C4-2B (cell line): ENCODE measurements around the gene PHLPP2.
A peak's percentile ranks its signal among the peaks of the same experiment; 100 is the strongest.

Experiments used
- H3K27ac ChIP-seq: fragments of 450-650 bp; 2 replicates; pipeline ENCODE4 v1.5.1; 2017
- CTCF ChIP-seq: fragments of 450-650 bp; conservative IDR thresholded peaks from 2 replicates; pipeline ENCODE4 v1.5.1; 2017; ENCODE audit warnings: mild to moderate bottlenecking
- ZFX ChIP-seq: fragments of 450-650 bp; IDR thresholded peaks from 2 replicates; pipeline ENCODE4 v1.6.1; 2017

PHLPP2 gene

DNA sequence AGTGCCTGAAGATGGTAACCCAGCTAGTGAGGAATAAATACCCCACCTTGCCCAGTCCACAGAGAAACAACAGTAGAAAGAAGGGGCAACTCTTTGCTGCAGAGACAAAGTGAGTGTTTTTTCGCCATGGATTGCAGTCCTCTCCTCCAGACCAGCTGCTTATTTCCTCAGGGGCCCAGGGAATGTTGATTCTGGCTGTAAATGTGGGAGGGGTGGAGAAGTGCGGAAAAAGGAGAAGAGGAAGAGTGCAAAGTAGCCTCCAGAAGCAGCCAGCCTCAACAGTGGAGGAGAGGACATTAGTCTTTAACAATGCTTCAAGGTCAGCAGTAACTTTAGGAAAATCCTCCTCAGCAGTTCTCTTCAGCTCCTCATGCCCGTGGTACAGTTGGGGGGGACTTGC lies 8.1 kb upstream of the PHLPP2 start:
- no peak for TF ChIP-seq ZFX
- TF ChIP-seq CTCF = no peak
- no peak overlapping the region for H3K27ac ChIP-seq

DNA sequence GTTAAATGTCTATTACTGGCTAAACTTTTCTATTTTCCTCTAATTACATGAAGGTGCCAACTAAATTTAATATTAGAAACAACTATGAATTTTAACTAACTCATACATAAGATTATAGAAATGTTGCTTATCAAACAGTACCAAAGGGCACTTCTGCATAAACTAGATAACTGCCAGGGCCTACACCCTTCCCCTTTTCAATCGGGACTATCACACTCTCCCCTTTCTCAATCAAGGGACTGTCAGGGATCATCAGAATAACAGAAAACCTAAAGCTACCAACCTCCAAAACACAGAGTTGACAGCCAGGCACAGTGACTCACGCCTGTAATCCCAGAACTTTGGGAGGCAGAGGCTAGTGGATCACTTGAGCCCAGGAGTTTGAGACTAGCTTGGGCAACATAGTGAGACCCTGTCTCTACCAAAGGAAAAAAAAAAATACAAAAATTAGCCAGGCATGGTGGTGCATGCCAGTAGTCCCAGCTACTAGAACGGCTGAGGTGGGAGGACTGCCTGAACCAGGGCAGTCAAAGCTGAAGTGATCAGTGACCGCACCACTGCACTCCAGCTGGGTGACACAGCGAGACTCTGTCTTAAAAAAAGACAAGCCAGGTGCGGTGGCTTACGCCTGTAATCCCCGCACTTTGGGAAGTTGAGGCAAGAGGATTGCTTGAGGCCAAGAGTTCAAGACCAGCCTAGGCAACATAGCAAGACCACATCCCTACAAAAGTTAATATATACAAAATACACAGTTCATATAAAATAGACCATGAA lies 3.2 kb upstream of the PHLPP2 start:
- TF ChIP-seq CTCF (no peak), ZFX (no peak)
- H3K27ac ChIP-seq = no peak overlapping the region

DNA sequence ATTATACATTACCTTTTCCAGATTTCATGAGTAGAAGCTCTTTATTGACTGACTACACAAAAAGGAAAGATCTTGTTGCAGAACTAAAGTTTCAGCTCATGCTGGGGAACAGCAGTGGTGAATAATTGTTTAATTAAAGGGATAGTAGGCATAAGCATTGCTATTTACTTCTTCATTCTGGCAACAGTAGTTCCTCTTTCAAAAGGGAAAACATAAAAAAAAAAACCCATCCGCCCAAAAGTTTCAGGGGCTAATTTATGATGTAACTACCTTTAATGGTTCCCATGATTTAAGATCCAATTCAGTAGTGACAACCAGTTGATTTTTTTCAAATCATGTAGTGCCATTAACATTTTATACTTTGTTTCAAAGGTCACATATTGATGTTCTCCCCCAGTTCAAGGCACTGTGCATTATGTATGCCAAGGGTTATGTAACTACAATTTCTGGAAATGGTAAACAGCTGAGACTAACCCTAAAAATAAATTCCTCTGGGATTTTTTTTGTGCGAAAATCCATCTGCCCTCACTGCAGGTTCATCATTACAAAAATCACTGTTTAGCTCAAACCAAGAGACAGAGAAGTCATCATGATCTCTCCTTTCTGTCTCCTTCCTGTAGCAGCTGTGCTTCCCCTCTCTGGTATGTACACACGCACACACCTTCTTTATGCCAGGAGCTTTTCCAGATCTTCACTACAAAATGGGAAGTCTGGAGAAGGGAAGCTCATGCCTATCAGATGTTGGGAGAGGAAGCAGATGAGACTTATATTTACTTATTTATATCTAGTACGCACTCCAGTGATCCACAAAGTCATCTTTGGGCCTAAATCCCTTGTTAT lies 2.2 kb upstream of the PHLPP2 start:
- H3K27ac ChIP-seq = no peak overlapping the region
- TF ChIP-seq ZFX = no peak
- no peak for TF ChIP-seq CTCF

GRCh38 chr16:71723537-71724319 lies 773 bp downstream of the PHLPP2 start:
- TF ChIP-seq ZFX (peak; percentile 94), CTCF (0 out of 2 replicates have a peak, but pooled peaks have one; percentile 19)
- H3K27ac ChIP-seq = peak overlapping the region; percentile 83

GRCh38 chr16:71722801-71723536 lies 1.5 kb downstream of the PHLPP2 start:
- no peak for TF ChIP-seq CTCF
- no peak for TF ChIP-seq ZFX
- peak overlapping the region; percentile 83 for H3K27ac ChIP-seq

GRCh38 chr16:71721066-71721740 lies 3.3 kb downstream of the PHLPP2 start:
- no peak overlapping the region for H3K27ac ChIP-seq
- no peak for TF ChIP-seq ZFX

DNA sequence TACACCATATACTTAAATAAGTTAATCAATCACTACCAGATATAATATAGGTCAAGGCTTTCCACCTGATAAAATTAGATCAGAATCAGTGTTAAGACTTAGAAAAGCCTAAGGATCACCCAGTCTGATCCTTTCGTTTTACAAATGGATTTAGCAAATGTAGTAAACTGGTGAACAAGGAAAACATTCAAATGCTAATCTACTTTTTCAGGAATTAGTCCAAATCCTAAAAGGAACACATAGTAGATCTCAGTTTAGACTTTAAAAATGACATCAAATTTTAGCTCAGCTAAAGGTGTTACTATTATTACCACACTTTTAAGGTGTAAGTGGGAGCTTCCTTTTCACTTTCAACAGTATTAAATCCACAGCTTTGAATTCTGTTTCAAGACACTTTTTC lies 12.0 kb downstream of the PHLPP2 start:
- TF ChIP-seq CTCF (no peak), ZFX (no peak)

More for the DNA sequence above, 12.0 kb downstream of the PHLPP2 start:
- no peak overlapping the region for H3K27ac ChIP-seq
